Loucy (cell line): Measurements from ENCODE around the gene RAD23A.

Experiments
- H2AFZ ChIP-seq: fragments of 200-600 bp; sonication (generic); 2 replicates; pipeline ENCODE4 v1.6.0; 2016; ENCODE audit warnings: antibody characterized with exemption, mild to moderate bottlenecking, low read length, moderate library complexity
- H3F3A ChIP-seq: fragments of 200-600 bp; 2 replicates; pipeline ENCODE4 v1.6.0; 2016; ENCODE audit warnings: antibody characterized with exemption, low read depth, mild to moderate bottlenecking
- H3K27me3 ChIP-seq: fragments of 200-600 bp; sonication (generic); 2 replicates; pipeline ENCODE4 v1.6.1; 2014; ENCODE audit warnings: low read length, mild to moderate bottlenecking; ENCODE audit not compliant: insufficient read depth, poor library complexity, severe bottlenecking
- H3K36me3 ChIP-seq: fragments of 200-600 bp; sonication (generic); 2 replicates; pipeline ENCODE4 v1.6.1; 2016; ENCODE audit warnings: low read length; ENCODE audit not compliant: insufficient read depth
- H3K4me1 ChIP-seq: fragments of 200-600 bp; sonication (generic); 2 replicates; pipeline ENCODE4 v1.5.1; 2014; ENCODE audit warnings: low read length, mild to moderate bottlenecking; ENCODE audit not compliant: insufficient read depth, poor library complexity, severe bottlenecking
- H3K4me2 ChIP-seq: fragments of 200-600 bp; sonication (generic); 2 replicates; pipeline ENCODE4 v1.6.0; 2014; ENCODE audit warnings: antibody characterized with exemption, low read length, low read depth, mild to moderate bottlenecking; ENCODE audit not compliant: poor library complexity, severe bottlenecking
- H3K4me3 ChIP-seq: fragments of 200-600 bp; sonication (generic); 2 replicates; pipeline ENCODE4 v1.5.1; 2014; ENCODE audit warnings: low read length, mild to moderate bottlenecking, mixed read lengths; ENCODE audit not compliant: poor library complexity, severe bottlenecking
- H3K79me2 ChIP-seq: fragments of 200-600 bp; sonication (generic); 2 replicates; pipeline ENCODE4 v1.6.1; 2014; ENCODE audit warnings: low read length; ENCODE audit not compliant: insufficient read depth
- H3K9ac ChIP-seq: fragments of 200-600 bp; sonication (generic); 2 replicates; pipeline ENCODE4 v1.6.0; 2014; ENCODE audit warnings: mild to moderate bottlenecking, low read depth, low read length, moderate library complexity; ENCODE audit not compliant: poor library complexity, severe bottlenecking
- H3K9me2 ChIP-seq: fragments of 200-600 bp; sonication (generic); replicated peaks from 2 replicates; pipeline ENCODE4 v1.6.1; 2016; ENCODE audit warnings: low read depth, low read length, mixed read lengths
- H3K9me3 ChIP-seq: fragments of 200-600 bp; sonication (generic); 2 replicates; pipeline ENCODE4 v1.6.1; 2014; ENCODE audit warnings: mild to moderate bottlenecking, antibody characterized with exemption, low read length, low read depth; ENCODE audit not compliant: insufficient read depth
- H4K20me1 ChIP-seq: fragments of 200-600 bp; sonication (generic); 2 replicates; pipeline ENCODE4 v1.6.0; 2014; ENCODE audit warnings: antibody characterized with exemption, low read length, mild to moderate bottlenecking; ENCODE audit not compliant: insufficient read depth, poor library complexity, severe bottlenecking
- CTCF ChIP-seq: fragments of 200-600 bp; sonication (generic); conservative IDR thresholded peaks from 2 replicates; pipeline ENCODE4 v1.5.1; 2014; ENCODE audit warnings: mild to moderate bottlenecking, antibody characterized with exemption, low read length
- EZH2phosphoT487 ChIP-seq: fragments of 200-600 bp; IDR thresholded peaks from 2 replicates; pipeline ENCODE4 v1.6.1; 2018; ENCODE audit warnings: antibody characterized with exemption, mild to moderate bottlenecking, moderate library complexity, borderline replicate concordance

The RAD23A gene

GRCh38 chr19:12997179-12997966 lies 51.7 kb downstream of the RAD23A start:
- Histone ChIP-seq H3K36me3 (no peaks in the 10 kb centered on the region), H4K20me1 (no peaks in the 10 kb centered on the region), H3K9ac (no peak overlapping the region), H3K4me1 (peaks cover 6% of the 10 kb centered on the region), H3K27me3 (no peaks in the 10 kb centered on the region), H3K9me3 (no peaks in the 10 kb centered on the region), H2AFZ (no peak overlapping the region), H3K79me2 (no peaks in the 10 kb centered on the region), H3K4me3 (no peak overlapping the region), H3K9me2 (no peaks in the 10 kb centered on the region), H3K4me2 (no peak overlapping the region), H3F3A (no peaks in the 10 kb centered on the region)
- TF ChIP-seq EZH2phosphoT487 (no peak), CTCF (no peak)

GRCh38 chr19:12997967-12998940 lies 52.6 kb downstream of the RAD23A start:
- Histone ChIP-seq H3K4me1 (peaks cover 6% of the 10 kb centered on the region), H4K20me1 (no peaks in the 10 kb centered on the region), H3K36me3 (no peaks in the 10 kb centered on the region), H3K9me3 (no peaks in the 10 kb centered on the region), H3K4me2 (no peak overlapping the region), H3F3A (no peaks in the 10 kb centered on the region), H3K9me2 (no peaks in the 10 kb centered on the region), H3K79me2 (no peaks in the 10 kb centered on the region), H2AFZ (no peak overlapping the region), H3K9ac (no peak overlapping the region), H3K27me3 (no peaks in the 10 kb centered on the region), H3K4me3 (no peak overlapping the region)
- TF ChIP-seq CTCF, result no peak
- no peak for TF ChIP-seq EZH2phosphoT487

- Histone ChIP-seq H3K9me3 (no peaks in the 10 kb centered on the region), H3K9ac (no peak overlapping the region), H2AFZ (no peak overlapping the region), H3K4me1 (no peaks in the 10 kb centered on the region), H3K79me2 (no peaks in the 10 kb centered on the region), H4K20me1 (no peaks in the 10 kb centered on the region), H3K36me3 (no peaks in the 10 kb centered on the region), H3K27me3 (no peaks in the 10 kb centered on the region), H3K4me3 (no peak overlapping the region), H3K9me2 (no peaks in the 10 kb centered on the region), H3F3A (no peaks in the 10 kb centered on the region), H3K4me2 (no peak overlapping the region)
- TF ChIP-seq EZH2phosphoT487, result no peak
- TF ChIP-seq CTCF, result no peak
Observed at GRCh38 chr19:13001166-13001501, 55.5 kb downstream of the RAD23A start.
